ENCODE measurements around the gene GOLT1A.
A peak's percentile ranks its signal among the peaks of the same experiment; 100 is the strongest.

The GOLT1A gene

GRCh38 chr1:204213668-204214662, at the start of gene GOLT1A:
Gene GOLT1A, minus strand, starts transcription at chr1:204213988. Its CDS starts 82 bp downstream, at chr1:204213906.
- DNase-seq (ENCODE audit: low read depth) = no peak

GRCh38 chr1:204263254-204263910, 49.6 kb upstream of the GOLT1A start:
- DNase-seq (ENCODE audit: low read depth) = no peak

GRCh38 chr1:204262506-204263253, 48.9 kb upstream of the GOLT1A start:
- no peak for DNase-seq (ENCODE audit: low read depth)

- no peak for DNase-seq (ENCODE audit: low read depth)
Observed at GRCh38 chr1:204261746-204262505, 48.1 kb upstream of the GOLT1A start.

- no peak for DNase-seq (ENCODE audit: low read depth)
Observed at GRCh38 chr1:204261266-204261665, 47.5 kb upstream of the GOLT1A start.

- DNase-seq (ENCODE audit: low read depth) = no peak
Observed at GRCh38 chr1:204260601-204261197, 46.9 kb upstream of the GOLT1A start.

GRCh38 chr1:204259782-204260181, 46.0 kb upstream of the GOLT1A start:
- DNase-seq (ENCODE audit: low read depth) = no peak

- DNase-seq (ENCODE audit: low read depth) = no peak
Observed at GRCh38 chr1:204259196-204259595, 45.4 kb upstream of the GOLT1A start.

- DNase-seq (ENCODE audit: low read depth) = no peak
Observed at GRCh38 chr1:204258213-204259115, 44.7 kb upstream of the GOLT1A start.

GRCh38 chr1:204257446-204257845, 43.7 kb upstream of the GOLT1A start:
- DNase-seq (ENCODE audit: low read depth) = no peak

- no peak for DNase-seq (ENCODE audit: low read depth)
Observed at GRCh38 chr1:204256531-204256930, 42.7 kb upstream of the GOLT1A start.

- no peak for DNase-seq (ENCODE audit: low read depth)
Observed at GRCh38 chr1:204255966-204256365, 42.2 kb upstream of the GOLT1A start.

GRCh38 chr1:204255225-204255624, 41.4 kb upstream of the GOLT1A start:
- DNase-seq (ENCODE audit: low read depth) = no peak

GRCh38 chr1:204254031-204254661, 40.4 kb upstream of the GOLT1A start:
- peak; percentile 16 for DNase-seq (ENCODE audit: low read depth)

GRCh38 chr1:204251926-204252689, 38.3 kb upstream of the GOLT1A start:
- DNase-seq (ENCODE audit: low read depth) = no peak

- DNase-seq (ENCODE audit: low read depth) = no peak
Observed at GRCh38 chr1:204251286-204251685, 37.5 kb upstream of the GOLT1A start.

- DNase-seq (ENCODE audit: low read depth) = no peak
Observed at GRCh38 chr1:204250428-204251030, 36.7 kb upstream of the GOLT1A start.

GRCh38 chr1:204249736-204250427, 36.1 kb upstream of the GOLT1A start:
- no peak for DNase-seq (ENCODE audit: low read depth)
